Loucy (cell line): ENCODE data around the gene TGFBR3.

ENCODE experiments used
- H2AFZ ChIP-seq: fragments of 200-600 bp; sonication (generic); 2 replicates; pipeline ENCODE4 v1.6.0; 2016; ENCODE audit warnings: antibody characterized with exemption, mild to moderate bottlenecking, low read length, moderate library complexity
- H3F3A ChIP-seq: fragments of 200-600 bp; 2 replicates; pipeline ENCODE4 v1.6.0; 2016; ENCODE audit warnings: antibody characterized with exemption, low read depth, mild to moderate bottlenecking
- H3K27me3 ChIP-seq: fragments of 200-600 bp; sonication (generic); 2 replicates; pipeline ENCODE4 v1.6.1; 2014; ENCODE audit warnings: low read length, mild to moderate bottlenecking; ENCODE audit not compliant: insufficient read depth, poor library complexity, severe bottlenecking
- H3K36me3 ChIP-seq: fragments of 200-600 bp; sonication (generic); 2 replicates; pipeline ENCODE4 v1.6.1; 2016; ENCODE audit warnings: low read length; ENCODE audit not compliant: insufficient read depth
- H3K4me1 ChIP-seq: fragments of 200-600 bp; sonication (generic); 2 replicates; pipeline ENCODE4 v1.5.1; 2014; ENCODE audit warnings: low read length, mild to moderate bottlenecking; ENCODE audit not compliant: insufficient read depth, poor library complexity, severe bottlenecking
- H3K4me2 ChIP-seq: fragments of 200-600 bp; sonication (generic); 2 replicates; pipeline ENCODE4 v1.6.0; 2014; ENCODE audit warnings: antibody characterized with exemption, low read length, low read depth, mild to moderate bottlenecking; ENCODE audit not compliant: poor library complexity, severe bottlenecking
- H3K4me3 ChIP-seq: fragments of 200-600 bp; sonication (generic); 2 replicates; pipeline ENCODE4 v1.5.1; 2014; ENCODE audit warnings: low read length, mild to moderate bottlenecking, mixed read lengths; ENCODE audit not compliant: poor library complexity, severe bottlenecking
- H3K79me2 ChIP-seq: fragments of 200-600 bp; sonication (generic); 2 replicates; pipeline ENCODE4 v1.6.1; 2014; ENCODE audit warnings: low read length; ENCODE audit not compliant: insufficient read depth
- H3K9ac ChIP-seq: fragments of 200-600 bp; sonication (generic); 2 replicates; pipeline ENCODE4 v1.6.0; 2014; ENCODE audit warnings: mild to moderate bottlenecking, low read depth, low read length, moderate library complexity; ENCODE audit not compliant: poor library complexity, severe bottlenecking
- H3K9me2 ChIP-seq: fragments of 200-600 bp; sonication (generic); replicated peaks from 2 replicates; pipeline ENCODE4 v1.6.1; 2016; ENCODE audit warnings: low read depth, low read length, mixed read lengths
- H3K9me3 ChIP-seq: fragments of 200-600 bp; sonication (generic); 2 replicates; pipeline ENCODE4 v1.6.1; 2014; ENCODE audit warnings: mild to moderate bottlenecking, antibody characterized with exemption, low read length, low read depth; ENCODE audit not compliant: insufficient read depth
- H4K20me1 ChIP-seq: fragments of 200-600 bp; sonication (generic); 2 replicates; pipeline ENCODE4 v1.6.0; 2014; ENCODE audit warnings: antibody characterized with exemption, low read length, mild to moderate bottlenecking; ENCODE audit not compliant: insufficient read depth, poor library complexity, severe bottlenecking
- EZH2phosphoT487 ChIP-seq: fragments of 200-600 bp; IDR thresholded peaks from 2 replicates; pipeline ENCODE4 v1.6.1; 2018; ENCODE audit warnings: antibody characterized with exemption, mild to moderate bottlenecking, moderate library complexity, borderline replicate concordance
- TF ChIP-seq, protein P1 (sequence below): fragments of 200-600 bp; sonication (generic); conservative IDR thresholded peaks from 2 replicates; pipeline ENCODE4 v1.5.1; 2014; ENCODE audit warnings: mild to moderate bottlenecking, antibody characterized with exemption, low read length

TGFBR3 gene

DNA sequence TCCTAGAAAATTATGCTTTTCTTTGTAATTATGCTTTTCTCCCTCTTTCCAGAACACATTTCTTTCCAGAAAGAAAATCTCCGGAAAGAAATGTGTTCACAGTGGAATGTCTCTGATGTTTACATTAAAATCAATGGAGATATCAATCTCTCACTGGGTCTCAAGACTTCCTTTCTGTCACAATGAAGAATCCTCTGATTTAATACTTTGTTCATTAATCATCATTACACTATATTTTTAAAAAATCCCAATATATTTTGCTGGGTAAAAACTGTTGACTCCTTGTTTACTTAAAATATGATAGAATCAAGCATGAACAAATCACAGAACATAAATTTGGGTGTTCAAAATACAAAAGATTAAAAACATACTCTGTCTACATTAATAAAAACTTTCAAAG is 26.3 kb upstream of the TGFBR3 start:
- H3K9ac ChIP-seq, result no peak overlapping the region
- no peaks in the 10 kb centered on the region for H3K27me3 ChIP-seq
- no peaks in the 10 kb centered on the region for H3K4me1 ChIP-seq
- no peaks in the 10 kb centered on the region for H3K36me3 ChIP-seq
- no peaks in the 10 kb centered on the region for H3K79me2 ChIP-seq
- TF ChIP-seq, protein P1, sequence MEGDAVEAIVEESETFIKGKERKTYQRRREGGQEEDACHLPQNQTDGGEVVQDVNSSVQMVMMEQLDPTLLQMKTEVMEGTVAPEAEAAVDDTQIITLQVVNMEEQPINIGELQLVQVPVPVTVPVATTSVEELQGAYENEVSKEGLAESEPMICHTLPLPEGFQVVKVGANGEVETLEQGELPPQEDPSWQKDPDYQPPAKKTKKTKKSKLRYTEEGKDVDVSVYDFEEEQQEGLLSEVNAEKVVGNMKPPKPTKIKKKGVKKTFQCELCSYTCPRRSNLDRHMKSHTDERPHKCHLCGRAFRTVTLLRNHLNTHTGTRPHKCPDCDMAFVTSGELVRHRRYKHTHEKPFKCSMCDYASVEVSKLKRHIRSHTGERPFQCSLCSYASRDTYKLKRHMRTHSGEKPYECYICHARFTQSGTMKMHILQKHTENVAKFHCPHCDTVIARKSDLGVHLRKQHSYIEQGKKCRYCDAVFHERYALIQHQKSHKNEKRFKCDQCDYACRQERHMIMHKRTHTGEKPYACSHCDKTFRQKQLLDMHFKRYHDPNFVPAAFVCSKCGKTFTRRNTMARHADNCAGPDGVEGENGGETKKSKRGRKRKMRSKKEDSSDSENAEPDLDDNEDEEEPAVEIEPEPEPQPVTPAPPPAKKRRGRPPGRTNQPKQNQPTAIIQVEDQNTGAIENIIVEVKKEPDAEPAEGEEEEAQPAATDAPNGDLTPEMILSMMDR, result no peak
- no peak for TF ChIP-seq EZH2phosphoT487
- no peaks in the 10 kb centered on the region for H3K9me2 ChIP-seq
- no peaks in the 10 kb centered on the region for H4K20me1 ChIP-seq
- no peak overlapping the region for H3K4me2 ChIP-seq
- H3K9me3 ChIP-seq, result no peaks in the 10 kb centered on the region
- H2AFZ ChIP-seq, result no peak overlapping the region
- H3K4me3 ChIP-seq, result no peak overlapping the region
- no peaks in the 10 kb centered on the region for H3F3A ChIP-seq

DNA sequence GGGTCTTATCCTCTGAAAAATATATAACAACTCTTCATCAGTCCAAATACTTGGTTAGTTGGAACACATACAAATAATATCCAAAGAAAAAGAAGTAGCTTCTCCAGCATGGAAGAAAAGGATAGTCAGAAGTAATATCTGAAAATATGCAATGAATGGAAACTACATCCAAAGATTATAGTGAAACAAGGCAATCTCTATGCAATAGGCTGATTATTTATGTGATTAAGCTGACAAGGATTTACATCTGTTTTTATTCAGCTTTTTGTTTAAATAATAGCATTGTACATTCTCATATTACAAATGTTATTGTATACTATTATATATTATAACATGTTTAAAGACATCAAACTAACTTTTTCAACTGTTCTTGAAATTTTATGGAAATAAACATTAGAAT is 15.3 kb upstream of the TGFBR3 start:
- H2AFZ ChIP-seq, result no peak overlapping the region
- no peaks in the 10 kb centered on the region for H3K79me2 ChIP-seq
- H3K4me1 ChIP-seq, result peaks cover 2% of the 10 kb centered on the region
- no peak overlapping the region for H3K9ac ChIP-seq
- no peaks in the 10 kb centered on the region for H3K9me2 ChIP-seq
- H4K20me1 ChIP-seq, result no peaks in the 10 kb centered on the region
- TF ChIP-seq EZH2phosphoT487, result no peak
- TF ChIP-seq, protein P1, result no peak
- no peaks in the 10 kb centered on the region for H3F3A ChIP-seq
- no peak overlapping the region for H3K4me2 ChIP-seq
- H3K9me3 ChIP-seq, result no peaks in the 10 kb centered on the region
- H3K27me3 ChIP-seq, result no peaks in the 10 kb centered on the region
- no peak overlapping the region for H3K4me3 ChIP-seq
- H3K36me3 ChIP-seq, result no peaks in the 10 kb centered on the region

DNA sequence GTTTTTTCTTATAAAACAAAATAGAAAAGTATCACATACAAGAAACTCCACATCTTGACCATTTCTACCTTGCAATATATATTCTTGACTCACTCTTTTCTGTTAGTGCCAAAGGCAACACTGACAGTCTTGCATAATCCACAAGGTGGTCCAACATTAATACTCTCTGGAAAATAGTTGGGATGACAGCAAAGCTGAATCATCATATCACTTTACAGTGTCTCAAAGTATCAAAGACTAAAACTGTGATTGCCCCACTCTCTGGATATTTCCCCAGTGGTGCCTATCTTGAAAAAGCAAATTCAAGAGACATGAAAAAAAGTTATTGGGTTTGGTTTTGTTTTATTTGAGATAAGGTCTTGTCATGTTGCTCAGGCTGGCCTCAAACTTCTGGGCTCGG is 14.6 kb upstream of the TGFBR3 start:
- Histone ChIP-seq H3K9me3 (no peaks in the 10 kb centered on the region), H3K79me2 (no peaks in the 10 kb centered on the region), H3F3A (no peaks in the 10 kb centered on the region), H3K9me2 (no peaks in the 10 kb centered on the region), H3K9ac (no peak overlapping the region), H3K4me3 (no peak overlapping the region), H3K36me3 (no peaks in the 10 kb centered on the region), H3K4me1 (peaks cover 6% of the 10 kb centered on the region), H3K4me2 (no peak overlapping the region), H2AFZ (no peak overlapping the region), H3K27me3 (no peaks in the 10 kb centered on the region), H4K20me1 (no peaks in the 10 kb centered on the region)
- TF ChIP-seq, protein P1, result no peak
